Gastroesophageal sphincter (tissue), 4 donors: ENCODE results near the gene KCNMA1. TPM values are rescaled to one million over a fixed set of nuclear protein-coding genes. Genes with fewer than 3 reads are reported as not detected.

Experiments
- ATAC-seq: fragments of 150-250 bp; one replicate; pipeline ENCODE4 v1.9.1; 2016; ENCODE audit warnings: mild to moderate bottlenecking, moderate library complexity
- H3K27ac ChIP-seq, 4 donors: fragments of 200-600 bp; sonication (generic) in 3 of 4; 1 replicate in 3 of 4; 2 replicates in 1 of 4; pipeline ENCODE4 v1.5.1; 2016 to 2019
- H3K27me3 ChIP-seq: fragments of 200-600 bp; sonication (generic); one replicate; pipeline ENCODE4 v1.5.1; 2019
- H3K36me3 ChIP-seq, 2 donors: fragments of 200-600 bp; sonication (generic); one replicate each; pipeline ENCODE4 v1.5.1; 2019; ENCODE audit warnings: control low read depth in 1 of 2
- H3K4me1 ChIP-seq, 3 donors: fragments of 200-600 bp; sonication (generic); 1 replicate in 2 of 3; 2 replicates in 1 of 3; pipeline ENCODE4 v1.5.1; 2016 to 2019; ENCODE audit warnings: control low read depth in 2 of 3
- H3K4me3 ChIP-seq, 2 donors: fragments of 200-600 bp; sonication (generic); one replicate each; pipeline ENCODE4 v1.5.1; 2019; ENCODE audit warnings: mild to moderate bottlenecking in 1 of 2, moderate library complexity in 1 of 2
- H3K9me3 ChIP-seq, 3 donors: fragments of 200-600 bp; sonication (generic); one replicate each; pipeline ENCODE4 v1.5.1; 2017 to 2019; ENCODE audit warnings: control low read depth in 2 of 3
- CTCF ChIP-seq, 4 experiments: fragments of 200-600 bp in 2 of 4; fragments of 450-650 bp in 2 of 4; sonication (generic) in 1 of 4; IDR thresholded peaks; one replicate each; pipeline ENCODE4 v1.5.1; 2017 to 2019; ENCODE audit warnings: antibody characterized with exemption in 4 of 4, mild to moderate bottlenecking in 2 of 4, moderate library complexity in 2 of 4
- EP300 ChIP-seq: sonication (generic); formaldehyde crosslinking; IDR thresholded peaks from one replicate; pipeline ENCODE4 v1.6.1; 2017; ENCODE audit warnings: antibody characterized with exemption, mild to moderate bottlenecking
- POLR2A ChIP-seq, 2 donors: fragments of 450-650 bp; IDR thresholded peaks; one replicate each; pipeline ENCODE4 v1.6.1; 2017; ENCODE audit warnings: antibody characterized with exemption in 2 of 2, mild to moderate bottlenecking in 2 of 2, moderate library complexity in 1 of 2
- POLR2AphosphoS5 ChIP-seq: sonication (generic); formaldehyde crosslinking; IDR thresholded peaks from one replicate; pipeline ENCODE4 v1.6.1; 2017; ENCODE audit warnings: antibody characterized with exemption
- WGBS, 2 donors: methylation state at CpG; one replicate each; pipeline ENCODE4 v1.1.5; 2018; ENCODE audit warnings: low coverage in 1 of 2; 5-methylcytosine and 5-hydroxymethylcytosine counted together
- total RNA-seq, 4 donors: library from RNA; depleted of rRNA; stranded (reverse); fragments of >200 nt; gene quantifications; one replicate each; pipeline ENCODE4 v1.1.0, GENCODE V29; 2016

KCNMA1 gene
- total RNA-seq, 4 donors from 2014 or later, result 168 to 389 (median 323) TPM

GRCh38 chr10:77377034-77377433 is 260.6 kb downstream of the KCNMA1 start:
- ATAC-seq, result peak; percentile 31
- WGBS, 2 donors, result no CpG with 5 or more reads among the region's 5 CpGs
- H3K36me3 ChIP-seq, result no peaks in the 10 kb centered on the region
- no peak overlapping the region for H3K4me3 ChIP-seq
- H3K27me3 ChIP-seq, result no peaks in the 10 kb centered on the region
- H3K9me3 ChIP-seq, result no peaks in the 10 kb centered on the region
- TF ChIP-seq EP300, result no peak
- no peak for TF ChIP-seq POLR2AphosphoS5
- no peak for TF ChIP-seq POLR2A (IDR thresholded peaks at IDR 0.05)
- peaks cover 3 to 76% (median 8%) of the 10 kb centered on the region in 3 donors for H3K4me1 ChIP-seq
- H3K27ac ChIP-seq, result peak overlapping the region; percentile 44 to 84 (median 77)

DNA sequence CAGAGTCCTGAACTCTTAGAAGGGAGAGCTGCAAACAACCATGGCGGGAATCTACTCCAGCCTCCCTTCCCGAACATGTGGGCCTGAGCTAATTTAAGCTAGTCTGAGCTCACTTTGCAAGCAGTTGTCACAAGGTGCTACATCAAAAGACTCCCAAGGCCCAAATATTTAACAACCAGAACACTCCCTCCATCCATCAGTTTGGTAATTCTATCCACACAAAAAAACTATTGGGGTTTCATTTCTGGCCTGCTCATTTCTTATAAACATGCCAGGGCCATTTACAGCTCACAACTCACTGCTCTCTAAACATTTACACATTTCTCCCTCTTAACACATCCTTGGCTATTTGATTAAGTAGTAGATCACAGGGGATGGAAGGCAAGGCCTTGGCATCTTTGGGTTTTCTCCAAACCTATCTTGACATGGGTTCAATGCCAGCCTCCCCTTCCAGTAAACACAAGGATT is 263.4 kb downstream of the KCNMA1 start:
- peak; percentile 91 for ATAC-seq
- H3K36me3 ChIP-seq, result no peaks in the 10 kb centered on the region
- no peaks in the 10 kb centered on the region for H3K27me3 ChIP-seq
- H3K4me3 ChIP-seq, result no peak overlapping the region
- peak overlapping the region; percentile 78 to 87 (median 84) for H3K27ac ChIP-seq
- WGBS, 2 donors, result 20% methylated on average over 1 of the region's 2 CpGs; no CpG with 5 or more reads in 1 of the 2 donors
- peaks cover 3 to 82% (median 8%) of the 10 kb centered on the region in 3 donors for H3K4me1 ChIP-seq
- H3K9me3 ChIP-seq, result peaks cover 0 to 2% (median 0%) of the 10 kb centered on the region in 3 donors
- peak; percentile 97 for TF ChIP-seq POLR2AphosphoS5
- TF ChIP-seq POLR2A (IDR thresholded peaks at IDR 0.05), result no peak
- TF ChIP-seq CTCF (IDR thresholded peaks at IDR 0.05), result no peak
- TF ChIP-seq EP300, result no peak

- Histone ChIP-seq H3K27me3 (no peaks in the 10 kb centered on the region), H3K4me1 (peaks cover 3 to 63% (median 6%) of the 10 kb centered on the region in 3 donors), H3K36me3 (no peaks in the 10 kb centered on the region), H3K4me3 (no peak overlapping the region), H3K9me3 (peaks cover 0 to 15% (median 0%) of the 10 kb centered on the region in 3 donors), H3K27ac (peak overlapping the region in 1 of 4 donors; percentile 13)
- ATAC-seq, result no peak
- WGBS, 2 donors, result 59 to 81% methylated on average over 3 to 6 of the region's 7 CpGs
- TF ChIP-seq POLR2A (IDR thresholded peaks at IDR 0.05) (no peak), POLR2AphosphoS5 (no peak), EP300 (no peak), CTCF (IDR thresholded peaks at IDR 0.05) (no peak)
Observed at GRCh38 chr10:77371848-77372799, 265.5 kb downstream of the KCNMA1 start.

GRCh38 chr10:77371421-77371820 is 266.2 kb downstream of the KCNMA1 start:
- no peak for ATAC-seq
- H3K36me3 ChIP-seq, result no peaks in the 10 kb centered on the region
- TF ChIP-seq EP300 (no peak), POLR2A (IDR thresholded peaks at IDR 0.05) (no peak), POLR2AphosphoS5 (no peak), CTCF (IDR thresholded peaks at IDR 0.05) (no peak)
- H3K4me1 ChIP-seq, result peaks cover 3 to 56% (median 3%) of the 10 kb centered on the region in 3 donors
- no peak overlapping the region for H3K4me3 ChIP-seq
- H3K27me3 ChIP-seq, result no peaks in the 10 kb centered on the region
- H3K9me3 ChIP-seq, result peaks cover 0 to 15% (median 0%) of the 10 kb centered on the region in 3 donors
- 86 to 88% methylated on average over 1 of the region's 1 CpG for WGBS, 2 donors
- H3K27ac ChIP-seq, result no peak overlapping the region

GRCh38 chr10:77368006-77368405 is 269.6 kb downstream of the KCNMA1 start:
- no peaks in the 10 kb centered on the region for H3K27me3 ChIP-seq

More at GRCh38 chr10:77368006-77368405, 269.6 kb downstream of the KCNMA1 start:
- Histone ChIP-seq H3K36me3 (no peaks in the 10 kb centered on the region), H3K9me3 (peaks cover 0 to 15% (median 0%) of the 10 kb centered on the region in 3 donors), H3K4me3 (no peak overlapping the region), H3K27ac (no peak overlapping the region), H3K4me1 (peaks cover 0 to 52% (median 2%) of the 10 kb centered on the region in 3 donors)
- ATAC-seq, result no peak
- TF ChIP-seq CTCF (IDR thresholded peaks at IDR 0.05) (no peak), POLR2A (IDR thresholded peaks at IDR 0.05) (no peak), EP300 (no peak), POLR2AphosphoS5 (no peak)
